GM19467 (cell line): ENCODE results near the gene RPL27A.

ENCODE experiments used
- ATAC-seq: cut with Tn5 transposase; IDR thresholded peaks from one replicate; pipeline ENCODE4 v1.9.1; 2021; ENCODE audit warnings: mild to moderate bottlenecking, moderate library complexity; ENCODE audit not compliant: unreplicated experiment

RPL27A gene

GRCh38 chr11:8720352-8720751, 37.8 kb downstream of the RPL27A start:
- ATAC-seq: no peak

- no peak for ATAC-seq
These were observed 38.4 kb downstream of the RPL27A start for GRCh38 chr11:8720868-8721608.

- ATAC-seq: no peak
These were observed 39.3 kb downstream of the RPL27A start for GRCh38 chr11:8721609-8722500.

GRCh38 chr11:8722809-8723208, 40.2 kb downstream of the RPL27A start:
- ATAC-seq: no peak

- ATAC-seq: no peak
These were observed 41.1 kb downstream of the RPL27A start for GRCh38 chr11:8723711-8724110.

GRCh38 chr11:8724682-8725081, 42.1 kb downstream of the RPL27A start:
- ATAC-seq: no peak

GRCh38 chr11:8726395-8726794, 43.8 kb downstream of the RPL27A start:
- ATAC-seq: no peak

- ATAC-seq: no peak
These were observed 46.0 kb downstream of the RPL27A start for GRCh38 chr11:8728563-8728962.

- no peak for ATAC-seq
These were observed 46.5 kb downstream of the RPL27A start for GRCh38 chr11:8729067-8729466.

- ATAC-seq: no peak
These were observed 47.5 kb downstream of the RPL27A start for GRCh38 chr11:8729837-8730696.

- ATAC-seq: no peak
These were observed 48.1 kb downstream of the RPL27A start for GRCh38 chr11:8730697-8731020.

GRCh38 chr11:8731647-8732323, 49.2 kb downstream of the RPL27A start:
- no peak for ATAC-seq

GRCh38 chr11:8732324-8732670, 49.7 kb downstream of the RPL27A start:
- ATAC-seq: peak; percentile 78

- no peak for ATAC-seq
These were observed 50.2 kb downstream of the RPL27A start for GRCh38 chr11:8732748-8733241.

GRCh38 chr11:8733852-8734251, 51.3 kb downstream of the RPL27A start:
- no peak for ATAC-seq

- no peak for ATAC-seq
These were observed 52.5 kb downstream of the RPL27A start for GRCh38 chr11:8735094-8735493.

- ATAC-seq: no peak
These were observed 56.8 kb downstream of the RPL27A start for GRCh38 chr11:8739309-8739793.
